Measurements from ENCODE around the gene ACTN1.
"Not testable (repeated sequence)": the region's sequence is repeated elsewhere in the genome, so short reads cannot be mapped to it uniquely, and the experiment has no call there.

Gene ACTN1

GRCh38 chr14:68862954-68863594 lies 116.0 kb downstream of the ACTN1 start:
- DNase-seq (ENCODE audit: low read depth) = peak; percentile 48

GRCh38 chr14:68860771-68861170 lies 118.3 kb downstream of the ACTN1 start:
- DNase-seq (ENCODE audit: low read depth) = no peak

DNA sequence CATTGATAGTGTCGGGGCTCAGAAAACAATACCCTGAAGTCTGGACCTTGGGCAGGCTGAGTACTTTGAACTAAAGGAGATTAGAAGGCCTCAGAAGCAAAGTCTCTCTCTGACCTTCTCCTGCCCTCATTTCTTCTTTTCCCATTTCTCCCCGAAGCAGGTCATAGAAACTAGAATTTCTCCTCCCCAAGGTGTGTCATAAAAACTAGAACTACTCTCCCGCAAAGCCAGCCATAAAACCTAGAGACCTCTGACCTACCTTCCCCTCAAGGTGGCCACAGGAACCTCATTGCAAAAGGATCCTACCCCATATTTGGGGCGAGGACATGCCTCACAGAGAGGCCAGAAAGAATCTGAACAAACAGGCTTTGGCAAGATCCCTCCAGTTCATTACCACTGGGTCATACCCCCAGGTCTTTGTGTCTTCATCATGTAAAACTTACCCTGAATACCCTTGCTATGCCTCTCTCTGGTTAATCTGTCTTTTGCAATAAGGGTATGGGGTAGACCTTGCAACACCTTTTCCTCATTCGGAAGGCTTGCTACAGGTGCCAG lies 121.5 kb downstream of the ACTN1 start:
- DNase-seq (ENCODE audit: low read depth) = no peak

- DNase-seq (ENCODE audit: low read depth) = no peak
These were observed 122.5 kb downstream of the ACTN1 start for GRCh38 chr14:68856572-68856971.

DNA sequence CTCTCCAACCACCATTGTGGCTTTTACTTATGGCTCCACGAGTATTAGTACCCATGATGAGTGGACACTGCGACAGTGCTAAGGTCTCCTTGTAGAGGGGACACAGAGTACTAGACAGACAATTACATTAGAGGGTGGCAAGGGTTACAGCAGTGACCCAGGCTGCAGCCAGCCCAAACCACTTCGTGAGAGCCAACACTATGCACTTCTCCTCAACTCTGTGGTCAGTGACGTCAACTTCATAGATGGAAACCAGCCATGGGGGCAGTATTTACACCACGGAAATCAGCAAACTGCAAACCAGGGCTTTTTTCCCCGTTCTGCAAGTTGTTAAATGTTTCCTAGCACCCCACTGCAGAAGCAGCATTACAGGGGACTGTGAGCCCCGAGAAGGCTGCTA lies 124.7 kb downstream of the ACTN1 start:
- DNase-seq (ENCODE audit: low read depth) = no peak

- no peak for DNase-seq (ENCODE audit: low read depth)
These were observed 125.4 kb downstream of the ACTN1 start for GRCh38 chr14:68853749-68854148.

GRCh38 chr14:68852493-68852892 lies 126.6 kb downstream of the ACTN1 start:
- DNase-seq (ENCODE audit: low read depth) = not testable (repeated sequence)

GRCh38 chr14:68851078-68851477 lies 128.0 kb downstream of the ACTN1 start:
- no peak for DNase-seq (ENCODE audit: low read depth)

- no peak for DNase-seq (ENCODE audit: low read depth)
These were observed 129.7 kb downstream of the ACTN1 start for GRCh38 chr14:68849416-68849815.

DNA sequence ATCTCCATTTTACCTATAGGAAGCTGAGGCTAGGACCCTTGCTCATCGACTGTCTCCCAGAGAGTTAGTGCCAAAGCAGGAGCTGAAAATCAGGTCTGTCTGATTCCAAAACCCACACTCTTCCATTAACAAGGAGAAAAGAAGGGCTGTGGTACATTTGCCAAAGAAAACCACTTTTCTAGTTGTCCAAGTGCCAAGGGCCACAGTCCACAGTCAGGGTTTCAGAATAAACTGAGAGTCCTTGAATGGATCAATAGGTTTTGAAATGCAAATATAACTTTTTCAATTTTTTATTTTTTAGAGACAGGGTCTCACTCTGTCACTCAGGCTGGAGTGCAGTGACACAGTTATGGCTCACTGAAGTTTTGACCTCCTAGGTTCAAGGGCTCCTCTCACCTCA lies 130.8 kb downstream of the ACTN1 start:
- no peak for DNase-seq (ENCODE audit: low read depth)

GRCh38 chr14:68847640-68848039 lies 131.5 kb downstream of the ACTN1 start:
- DNase-seq (ENCODE audit: low read depth) = not testable (repeated sequence)

DNA sequence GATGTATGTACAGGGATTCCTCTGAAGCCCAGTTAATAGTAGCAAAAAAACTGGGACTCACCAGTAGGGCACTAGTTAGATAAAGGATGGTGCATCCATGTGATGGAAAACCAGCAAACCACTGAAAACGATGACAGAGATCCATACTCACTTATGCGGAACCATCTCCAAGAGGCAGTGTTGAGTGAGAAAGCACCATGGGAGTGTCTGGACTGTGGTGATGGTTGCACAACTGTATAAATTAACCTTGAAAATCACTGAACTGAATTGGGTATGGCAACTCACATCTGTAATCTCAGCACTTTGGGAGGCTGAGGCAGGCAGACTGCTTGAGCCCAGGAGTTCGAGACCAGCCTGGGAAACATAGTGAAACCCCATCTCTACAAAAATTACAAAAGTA lies 132.6 kb downstream of the ACTN1 start:
- DNase-seq (ENCODE audit: low read depth) = no peak

GRCh38 chr14:68844210-68844545 lies 134.9 kb downstream of the ACTN1 start:
- DNase-seq (ENCODE audit: low read depth) = no peak

DNA sequence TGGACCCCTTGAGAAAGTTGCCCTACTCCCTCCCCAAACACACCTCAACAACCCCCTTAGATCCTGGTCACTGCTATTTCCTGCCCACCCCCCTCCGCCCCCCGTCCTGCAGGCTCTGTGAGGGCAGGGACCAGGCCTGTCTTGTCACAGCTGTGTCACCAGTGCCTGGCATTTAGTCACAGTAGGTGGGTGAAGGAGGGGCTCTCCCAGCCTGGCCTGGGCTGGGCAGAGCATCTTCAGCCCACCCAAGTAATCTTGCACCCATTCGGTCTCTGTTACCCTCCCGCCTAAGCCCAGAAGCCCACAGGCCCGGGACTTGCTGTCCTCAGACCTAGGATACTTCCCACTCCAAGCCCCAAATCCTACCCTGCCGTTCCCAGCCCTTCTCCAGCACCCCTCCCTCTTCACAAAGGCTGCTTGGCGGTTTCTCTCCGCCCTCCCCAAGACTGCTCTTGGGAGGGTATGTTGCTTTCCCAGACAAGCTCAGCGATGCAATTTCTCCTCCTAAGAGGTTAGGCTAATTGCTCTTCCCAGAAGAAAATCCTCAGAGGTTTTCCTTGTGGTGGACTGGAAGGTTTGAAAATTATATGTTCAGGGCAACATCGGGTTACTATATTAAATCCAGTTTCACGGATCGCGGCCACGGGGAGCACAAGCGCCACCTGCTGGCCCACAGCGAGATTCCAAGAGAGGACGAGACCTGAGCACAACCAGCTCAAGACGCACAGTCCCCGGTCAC lies 135.5 kb downstream of the ACTN1 start:
- DNase-seq (ENCODE audit: low read depth) = peak; percentile 68

GRCh38 chr14:68842298-68842697 lies 136.8 kb downstream of the ACTN1 start:
- no peak for DNase-seq (ENCODE audit: low read depth)

GRCh38 chr14:68841016-68841809 lies 137.9 kb downstream of the ACTN1 start:
- DNase-seq (ENCODE audit: low read depth) = no peak

GRCh38 chr14:68840454-68840853 lies 138.6 kb downstream of the ACTN1 start:
- no peak for DNase-seq (ENCODE audit: low read depth)

- no peak for DNase-seq (ENCODE audit: low read depth)
These were observed 143.0 kb downstream of the ACTN1 start for GRCh38 chr14:68836082-68836481.

DNA sequence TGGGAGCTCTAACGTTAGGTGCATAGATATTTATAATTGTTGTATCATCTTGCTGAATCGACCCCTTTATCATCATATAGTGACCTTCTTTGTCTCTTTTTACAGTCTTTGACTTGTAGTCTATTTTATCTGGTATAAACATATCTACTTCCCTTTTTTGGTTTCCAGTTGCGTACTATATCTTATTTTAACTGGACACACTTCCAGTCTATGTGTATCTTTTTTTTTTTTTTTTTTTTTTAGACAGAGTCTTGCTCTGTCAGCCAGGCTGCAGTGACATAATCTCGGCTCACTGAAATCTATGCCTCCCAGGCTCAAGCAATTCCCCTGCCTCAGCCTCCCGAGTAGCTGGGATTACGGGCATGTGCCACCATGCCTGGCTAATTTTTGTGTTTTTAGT lies 144.3 kb downstream of the ACTN1 start:
- no peak for DNase-seq (ENCODE audit: low read depth)

DNA sequence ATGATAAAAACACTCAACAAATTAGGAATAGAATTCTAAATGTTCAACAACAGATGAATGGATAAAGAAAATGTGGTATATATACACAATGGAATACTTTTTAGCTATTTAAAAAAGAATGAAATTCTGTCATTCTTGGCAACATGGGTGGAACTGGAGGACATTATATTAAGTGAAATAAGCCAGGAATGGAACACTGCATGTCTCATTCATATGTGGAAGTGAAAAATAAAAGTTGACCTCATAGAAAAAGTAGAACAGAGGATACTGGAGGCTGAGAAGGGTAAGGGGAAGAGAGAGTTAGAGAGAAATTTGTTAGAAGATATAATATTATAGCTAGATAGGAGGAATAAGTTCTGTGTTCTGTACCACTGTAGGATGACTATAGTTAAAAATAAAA lies 150.4 kb downstream of the ACTN1 start:
- no peak for DNase-seq (ENCODE audit: low read depth)

GRCh38 chr14:68825729-68826128 lies 153.4 kb downstream of the ACTN1 start:
- DNase-seq (ENCODE audit: low read depth) = no peak

DNA sequence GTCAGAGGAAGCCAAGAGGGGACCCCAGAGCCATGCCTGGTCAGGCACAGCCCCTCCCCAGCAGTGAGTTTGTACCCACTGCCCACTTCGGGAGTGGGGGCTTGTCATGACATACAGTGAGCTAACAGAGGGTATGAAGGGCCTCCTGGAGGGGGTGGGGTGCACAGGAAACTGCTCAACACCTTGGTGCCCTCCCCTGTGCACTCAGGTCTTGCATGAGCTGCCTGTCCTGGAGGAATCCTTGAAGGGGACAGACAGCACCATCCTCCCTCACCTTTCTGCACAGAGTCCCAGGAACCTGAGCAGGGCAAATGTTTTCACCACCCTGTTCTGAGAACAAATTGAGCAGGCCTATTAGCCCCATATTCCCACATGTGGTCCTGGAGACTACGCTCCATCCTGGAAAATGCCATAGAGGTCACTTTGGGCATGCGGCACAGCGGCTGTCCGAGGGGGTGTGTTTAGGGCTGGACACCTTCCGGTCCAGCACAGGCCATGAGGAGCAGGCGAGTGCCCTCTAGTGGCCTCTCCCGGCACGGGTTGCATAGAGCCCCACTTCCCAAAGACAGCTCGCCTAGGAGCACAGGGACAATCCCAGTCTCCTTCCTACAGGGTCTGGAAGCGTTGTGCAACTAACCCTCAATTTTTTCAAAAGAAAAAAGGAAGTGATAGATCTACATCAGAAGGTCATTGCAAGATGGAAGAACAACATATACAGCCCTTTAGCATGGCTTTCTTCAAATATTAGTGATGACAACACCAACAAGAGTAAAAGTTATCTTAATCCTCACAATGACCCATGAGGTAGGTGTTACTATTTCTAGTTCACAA lies 154.4 kb downstream of the ACTN1 start:
- DNase-seq (ENCODE audit: low read depth) = no peak

Data from stimulated activated CD8-positive, alpha-beta memory T cell treated with anti-CD3 and anti-CD28 coated beads, Interleukin-4, amount 100 ng/mL, for 24 hours (primary cell).